ENCODE measurements around the gene SFRP2.

- TF ChIP-seq, protein P1, sequence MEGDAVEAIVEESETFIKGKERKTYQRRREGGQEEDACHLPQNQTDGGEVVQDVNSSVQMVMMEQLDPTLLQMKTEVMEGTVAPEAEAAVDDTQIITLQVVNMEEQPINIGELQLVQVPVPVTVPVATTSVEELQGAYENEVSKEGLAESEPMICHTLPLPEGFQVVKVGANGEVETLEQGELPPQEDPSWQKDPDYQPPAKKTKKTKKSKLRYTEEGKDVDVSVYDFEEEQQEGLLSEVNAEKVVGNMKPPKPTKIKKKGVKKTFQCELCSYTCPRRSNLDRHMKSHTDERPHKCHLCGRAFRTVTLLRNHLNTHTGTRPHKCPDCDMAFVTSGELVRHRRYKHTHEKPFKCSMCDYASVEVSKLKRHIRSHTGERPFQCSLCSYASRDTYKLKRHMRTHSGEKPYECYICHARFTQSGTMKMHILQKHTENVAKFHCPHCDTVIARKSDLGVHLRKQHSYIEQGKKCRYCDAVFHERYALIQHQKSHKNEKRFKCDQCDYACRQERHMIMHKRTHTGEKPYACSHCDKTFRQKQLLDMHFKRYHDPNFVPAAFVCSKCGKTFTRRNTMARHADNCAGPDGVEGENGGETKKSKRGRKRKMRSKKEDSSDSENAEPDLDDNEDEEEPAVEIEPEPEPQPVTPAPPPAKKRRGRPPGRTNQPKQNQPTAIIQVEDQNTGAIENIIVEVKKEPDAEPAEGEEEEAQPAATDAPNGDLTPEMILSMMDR (conservative IDR thresholded peaks at IDR 0.05), result no peak
- no peak for TF ChIP-seq ZFX (IDR thresholded peaks at IDR 0.05)
Observed at GRCh38 chr4:153780876-153781275, 8.0 kb downstream of the SFRP2 start.
